Upper lobe of left lung (tissue), 4 donors: ENCODE results near the gene UBASH3A.

Experiments used
- CTCF ChIP-seq, 6 experiments: fragments of 450-650 bp in 4 of 6; fragments of 200-600 bp in 2 of 6; sonication (generic) in 2 of 6; IDR thresholded peaks; one replicate each; pipeline ENCODE4 v1.5.1; 2016 to 2019; ENCODE audit warnings: antibody characterized with exemption in 6 of 6
- POLR2AphosphoS5 ChIP-seq, 2 donors: sonication (generic); formaldehyde crosslinking; IDR thresholded peaks; one replicate each; pipeline ENCODE4 v1.5.1; 2017; ENCODE audit warnings: antibody characterized with exemption in 2 of 2

GRCh38 chr21:42474043-42474831, 70.5 kb downstream of the UBASH3A start:
- no peak for TF ChIP-seq POLR2AphosphoS5 (IDR thresholded peaks at IDR 0.05)
- no peak for TF ChIP-seq CTCF (IDR thresholded peaks at IDR 0.05)
